ENCODE results near the gene TASOR.

The TASOR gene

DNA sequence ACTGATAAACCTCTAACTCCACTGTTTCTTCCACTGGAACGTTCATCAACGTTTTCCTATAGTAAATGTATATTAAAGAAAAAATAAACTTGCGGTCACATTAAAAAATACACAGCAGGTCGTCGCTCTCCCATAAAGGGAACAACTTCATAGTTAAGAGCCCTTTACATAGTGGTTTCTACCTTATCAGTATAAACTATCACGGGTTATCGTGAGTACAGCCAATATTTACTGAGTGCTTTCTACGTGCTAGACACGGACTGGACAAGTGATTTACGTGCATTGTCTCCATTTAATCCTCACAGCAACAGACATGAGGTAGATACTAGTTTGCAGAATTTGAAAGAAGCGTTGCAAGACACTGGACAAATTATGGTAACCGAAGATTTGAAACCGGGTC is 964 bp upstream of the TASOR start:
- DNase-seq, result no peak

DNA sequence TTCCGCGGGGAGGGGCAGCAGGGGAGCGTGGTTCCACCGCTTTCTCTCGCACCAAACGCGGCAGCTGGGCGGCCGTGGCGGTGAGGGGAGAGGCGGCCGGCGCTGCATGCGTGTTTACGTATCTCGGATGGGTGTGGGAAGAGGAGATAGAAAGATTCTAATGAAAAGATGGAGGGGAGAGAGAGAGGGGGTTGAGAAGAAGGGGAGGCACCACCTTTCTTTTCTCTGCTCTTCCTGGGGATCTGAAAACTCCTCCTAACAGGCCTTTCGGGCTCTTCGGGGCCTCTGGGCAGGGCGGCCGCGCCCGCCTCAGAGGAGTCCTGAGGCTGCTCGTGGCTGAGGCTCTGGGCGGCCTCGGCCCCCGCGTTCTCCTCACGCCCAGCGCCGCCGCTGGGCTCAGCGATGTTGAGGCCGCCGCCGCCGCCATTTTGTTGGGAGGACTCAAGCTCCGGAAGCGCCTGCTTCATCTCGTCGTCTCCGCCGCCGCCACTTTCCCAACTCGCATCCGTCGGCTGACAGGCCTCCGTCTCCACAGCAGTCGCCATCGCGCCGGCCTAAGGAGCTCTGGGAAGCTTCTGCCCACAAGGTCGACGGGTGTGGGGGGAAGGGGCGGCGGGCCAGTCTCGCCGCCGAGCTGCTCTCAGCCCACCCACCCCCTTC is 473 bp downstream of the TASOR start:
- peak; percentile 23 to 58 for DNase-seq

DNA sequence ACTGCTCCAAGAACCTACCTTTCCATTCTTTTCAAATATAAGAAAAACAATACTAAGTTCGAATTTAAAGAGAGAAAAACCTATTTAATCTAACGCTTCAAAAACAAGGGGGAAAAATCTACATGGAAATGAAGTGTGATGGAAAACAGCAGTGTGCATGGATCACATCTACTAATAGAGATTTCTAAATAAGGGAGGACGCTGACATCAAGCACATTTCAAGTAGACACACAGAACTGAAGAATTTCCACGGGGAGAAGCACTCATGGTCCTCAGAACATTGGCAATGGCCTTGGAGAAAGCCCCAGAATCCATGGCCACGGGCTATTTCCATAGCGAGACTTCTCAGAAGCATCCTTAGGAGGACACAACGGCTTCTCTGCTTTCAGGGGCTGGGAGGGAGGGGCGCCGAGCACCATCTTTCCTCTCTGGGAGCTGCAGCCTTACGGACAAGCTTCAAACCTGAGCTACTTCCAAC is 1.0 kb downstream of the TASOR start:
- no peak for DNase-seq

GRCh38 chr3:56680054-56680580 is 2.9 kb downstream of the TASOR start:
- DNase-seq, result no peak

DNA sequence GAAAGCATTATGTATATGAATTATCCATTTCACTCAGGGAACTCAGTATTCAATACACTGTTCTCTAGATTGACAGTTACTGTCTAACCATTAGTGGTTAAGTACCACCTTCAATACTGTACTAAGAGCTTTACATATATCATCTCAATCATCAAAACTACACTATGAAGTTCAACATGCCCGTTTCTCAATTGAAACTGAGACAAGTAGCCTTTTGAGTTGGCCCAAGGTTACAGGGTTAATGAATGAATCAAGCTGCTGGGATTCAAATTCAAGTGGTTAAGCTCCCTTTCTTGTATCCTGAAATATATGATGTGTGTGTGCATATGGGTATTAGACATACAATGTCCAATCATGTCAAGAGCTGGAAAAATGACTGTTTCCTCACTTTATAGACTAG is 5.8 kb downstream of the TASOR start:
- DNase-seq, result no peak

- no peak for DNase-seq
Measured at GRCh38 chr3:56673781-56674457, 9.1 kb downstream of the TASOR start.

DNA sequence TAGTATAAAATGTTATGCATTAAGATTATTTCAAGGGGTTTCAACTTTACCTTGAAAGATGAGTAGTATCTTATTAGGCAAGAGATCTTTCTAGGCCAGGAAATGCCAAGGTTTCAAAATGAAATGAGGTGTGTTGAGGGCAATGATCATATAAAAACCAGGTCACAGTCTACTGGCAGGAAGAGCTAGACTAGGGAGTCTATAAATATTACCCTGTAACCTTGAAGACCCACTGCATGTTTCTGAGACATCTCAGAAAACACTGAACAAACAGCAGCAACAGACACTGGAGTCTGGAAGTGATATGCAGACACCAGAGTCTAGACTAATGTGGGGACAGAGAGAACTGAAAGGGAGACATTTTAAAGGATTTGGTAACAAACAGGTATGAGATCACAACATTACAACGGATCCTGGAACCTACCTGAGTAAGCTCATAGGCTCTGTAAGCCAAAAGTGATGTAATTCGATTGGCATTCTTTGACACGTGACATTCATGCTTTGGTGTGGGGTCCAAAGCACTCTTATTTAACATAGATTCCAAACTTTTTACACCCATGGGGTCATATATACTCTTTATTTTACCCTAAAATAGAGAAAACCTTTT is 15.0 kb downstream of the TASOR start:
- DNase-seq, result no peak

GRCh38 chr3:56664823-56665222 is 18.2 kb downstream of the TASOR start:
- DNase-seq, result no peak

GRCh38 chr3:56655709-56656108 is 27.4 kb downstream of the TASOR start:
- DNase-seq, result no peak

GRCh38 chr3:56654460-56654859 is 28.6 kb downstream of the TASOR start:
- DNase-seq, result no peak

DNA sequence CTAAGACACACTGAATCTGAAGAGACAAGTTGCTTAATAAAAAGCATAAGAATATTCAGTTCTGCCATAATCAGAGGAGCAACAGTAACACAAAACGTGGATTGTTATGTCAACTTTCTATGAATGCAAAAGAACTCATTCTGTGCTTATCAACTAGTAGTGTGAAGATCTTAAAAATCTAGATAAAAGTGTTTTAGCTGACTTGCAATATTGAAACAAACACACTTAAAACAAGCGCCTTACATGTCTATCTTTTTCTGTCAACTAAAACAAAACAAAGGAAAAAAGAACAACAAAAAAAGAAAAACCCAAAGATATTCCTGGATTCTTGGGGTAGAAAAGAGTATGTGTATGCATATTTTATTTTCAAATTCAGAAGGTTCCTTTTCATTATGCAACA is 37.7 kb downstream of the TASOR start:
- DNase-seq, result no peak

DNA sequence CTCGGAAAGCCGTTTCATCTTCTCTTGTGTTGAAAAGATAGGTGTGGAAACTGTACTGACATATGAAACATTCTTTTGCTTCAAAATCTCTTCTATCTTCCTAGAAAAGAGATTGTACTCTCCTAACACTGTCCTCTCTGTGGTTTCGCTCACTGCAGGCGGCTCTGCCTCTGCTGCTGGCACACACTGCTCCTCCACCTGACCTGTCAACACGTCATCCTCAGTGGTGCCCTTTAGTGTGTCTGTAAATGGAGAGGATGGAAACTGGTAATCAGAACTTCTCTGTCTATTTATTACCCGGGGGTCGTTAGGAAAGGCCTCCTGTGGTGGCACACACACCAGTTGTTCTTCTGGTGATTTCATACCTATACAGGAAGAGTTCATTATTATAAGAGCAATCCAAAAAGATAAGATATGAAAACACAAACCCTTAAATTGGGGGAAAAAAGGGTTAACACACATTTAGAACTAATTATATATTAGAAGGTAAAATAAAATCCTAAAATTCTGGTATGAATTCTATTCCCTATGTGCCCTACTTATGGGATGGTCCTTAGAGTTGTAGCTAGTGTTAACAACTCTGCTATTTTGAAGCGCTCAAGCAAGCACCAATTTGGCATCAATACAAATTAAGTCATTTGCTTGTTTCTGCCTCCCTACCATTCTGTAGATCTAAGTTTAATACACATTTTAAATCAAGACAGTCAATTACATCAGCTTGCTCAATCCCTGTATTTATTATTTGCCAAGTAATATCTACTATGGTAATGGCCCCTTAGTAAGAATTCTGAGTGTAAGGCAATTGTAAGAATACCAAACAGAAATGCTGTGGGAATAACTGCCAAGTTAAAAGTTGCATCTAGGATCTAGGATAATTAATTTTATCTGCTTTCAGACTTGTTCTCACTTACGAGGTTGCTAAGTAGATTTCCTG is 49.2 kb downstream of the TASOR start:
- DNase-seq, result no peak
